OCI-LY1 (cell line): ENCODE data around the gene CSAD.

Source experiments
- H2AFZ ChIP-seq: fragments of 200-600 bp; sonication (generic), shearing (Covaris generic); 2 replicates; pipeline ENCODE4 v1.6.0; 2014; ENCODE audit warnings: antibody characterized with exemption, mild to moderate bottlenecking, low read length
- H3F3A ChIP-seq: fragments of 200-600 bp; sonication (generic), shearing (Covaris generic); 2 replicates; pipeline ENCODE4 v1.6.0; 2014; ENCODE audit warnings: mild to moderate bottlenecking, antibody characterized with exemption, low read length, moderate library complexity; ENCODE audit not compliant: insufficient read depth
- H3K27ac ChIP-seq: fragments of 200-600 bp; sonication (generic); 2 replicates; pipeline ENCODE4 v1.5.1; 2014; ENCODE audit warnings: low read length, mixed run types, mild to moderate bottlenecking, low read depth; ENCODE audit not compliant: poor library complexity, severe bottlenecking
- H3K27me3 ChIP-seq: fragments of 200-600 bp; sonication (generic); 2 replicates; pipeline ENCODE4 v1.6.0; 2014; ENCODE audit warnings: antibody characterized with exemption, mild to moderate bottlenecking, low read length, moderate library complexity; ENCODE audit not compliant: insufficient read depth
- H3K36me3 ChIP-seq: fragments of 200-600 bp; sonication (generic); 2 replicates; pipeline ENCODE4 v1.6.1; 2014; ENCODE audit warnings: mild to moderate bottlenecking, antibody characterized with exemption, low read length, moderate library complexity, mixed read lengths; ENCODE audit not compliant: insufficient read depth
- H3K4me1 ChIP-seq: fragments of 200-600 bp; sonication (generic); 2 replicates; pipeline ENCODE4 v1.5.1; 2014; ENCODE audit warnings: mild to moderate bottlenecking, low read length, moderate library complexity; ENCODE audit not compliant: insufficient read depth, severe bottlenecking
- H3K4me2 ChIP-seq: fragments of 200-600 bp; sonication (generic), shearing (Covaris generic); 2 replicates; pipeline ENCODE4 v1.6.1; 2014; ENCODE audit warnings: low read length
- H3K4me3 ChIP-seq: fragments of 200-600 bp; sonication (generic); 2 replicates; pipeline ENCODE4 v1.5.1; 2014; ENCODE audit warnings: low read length, low read depth, mild to moderate bottlenecking, mixed read lengths; ENCODE audit not compliant: poor library complexity, severe bottlenecking
- H3K79me2 ChIP-seq: fragments of 200-600 bp; shearing (Covaris generic); 2 replicates; pipeline ENCODE4 v1.6.1; 2016; ENCODE audit warnings: mixed run types, low read length, mixed read lengths; ENCODE audit not compliant: insufficient read depth
- H3K9ac ChIP-seq: fragments of 200-600 bp; sonication (generic), shearing (Covaris generic); 2 replicates; pipeline ENCODE4 v1.6.1; 2014; ENCODE audit warnings: mild to moderate bottlenecking, low read length, mixed read lengths
- H3K9me2 ChIP-seq: fragments of 200-600 bp; sonication (generic), shearing (Covaris generic); 2 replicates; pipeline ENCODE4 v1.6.1; 2014; ENCODE audit warnings: low read depth, mild to moderate bottlenecking, low read length, mixed read lengths
- H3K9me3 ChIP-seq: fragments of 200-600 bp; shearing (Covaris generic); 2 replicates; pipeline ENCODE4 v1.6.1; 2014; ENCODE audit warnings: low read length, mixed read lengths
- H4K20me1 ChIP-seq: fragments of 200-600 bp; sonication (generic), shearing (Covaris generic); 2 replicates; pipeline ENCODE4 v1.6.0; 2016; ENCODE audit warnings: mild to moderate bottlenecking, low read length; ENCODE audit not compliant: insufficient read depth
- CTCF ChIP-seq: fragments of 200-600 bp; sonication (generic), shearing (Covaris generic); IDR thresholded peaks from 2 replicates; pipeline ENCODE4 v1.5.1; 2017; ENCODE audit warnings: mild to moderate bottlenecking, antibody characterized with exemption, low read length, moderate library complexity, mixed read lengths
- EZH2 ChIP-seq: fragments of 200-600 bp; sonication (generic), shearing (Covaris generic); IDR thresholded peaks from 2 replicates; pipeline ENCODE4 v1.8.0; 2017; ENCODE audit warnings: borderline replicate concordance, mixed run types, mild to moderate bottlenecking, antibody characterized with exemption, low read length, moderate library complexity, mixed read lengths

CSAD gene

GRCh38 chr12:53171725-53172329 lies 8.9 kb downstream of the CSAD start:
- no peaks in the 10 kb centered on the region for H3K79me2 ChIP-seq
- H2AFZ ChIP-seq, result no peak overlapping the region
- H3K4me2 ChIP-seq, result no peak overlapping the region
- H3K9ac ChIP-seq, result no peak overlapping the region
- no peaks in the 10 kb centered on the region for H4K20me1 ChIP-seq
- H3K9me3 ChIP-seq, result no peaks in the 10 kb centered on the region
- no peaks in the 10 kb centered on the region; the same call in 1 of the 2 replicates for H3K36me3 ChIP-seq
- H3K27me3 ChIP-seq, result no peaks in the 10 kb centered on the region
- H3K4me3 ChIP-seq, result no peak overlapping the region
- no peaks in the 10 kb centered on the region for H3F3A ChIP-seq
- TF ChIP-seq EZH2, result no peak
- TF ChIP-seq CTCF, result no peak
- no peaks in the 10 kb centered on the region for H3K4me1 ChIP-seq
- H3K27ac ChIP-seq, result no peak overlapping the region
- no peaks in the 10 kb centered on the region for H3K9me2 ChIP-seq

- Histone ChIP-seq H3K27me3 (no peaks in the 10 kb centered on the region), H3K9me3 (no peaks in the 10 kb centered on the region), H3F3A (no peaks in the 10 kb centered on the region), H3K9me2 (no peaks in the 10 kb centered on the region), H3K4me2 (no peak overlapping the region), H3K4me3 (no peak overlapping the region), H3K4me1 (no peaks in the 10 kb centered on the region), H2AFZ (no peak overlapping the region), H3K9ac (no peak overlapping the region), H3K36me3 (no peaks in the 10 kb centered on the region; the same call in 1 of the 2 replicates), H3K27ac (no peak overlapping the region), H4K20me1 (no peaks in the 10 kb centered on the region), H3K79me2 (no peaks in the 10 kb centered on the region)
- TF ChIP-seq EZH2 (no peak), CTCF (no peak)
Measured at GRCh38 chr12:53170876-53171724, 9.6 kb downstream of the CSAD start.

- Histone ChIP-seq H3K9ac (no peak overlapping the region), H3K4me2 (no peak overlapping the region), H3K27ac (no peak overlapping the region), H2AFZ (no peak overlapping the region), H3K4me1 (no peaks in the 10 kb centered on the region), H3K79me2 (no peaks in the 10 kb centered on the region), H3K36me3 (no peaks in the 10 kb centered on the region; the same call in 1 of the 2 replicates), H3K9me3 (no peaks in the 10 kb centered on the region), H3K27me3 (no peaks in the 10 kb centered on the region), H3K4me3 (no peak overlapping the region), H3F3A (no peaks in the 10 kb centered on the region), H4K20me1 (no peaks in the 10 kb centered on the region), H3K9me2 (no peaks in the 10 kb centered on the region)
- TF ChIP-seq CTCF, result no peak
- TF ChIP-seq EZH2, result no peak
Measured at GRCh38 chr12:53170215-53170614, 10.5 kb downstream of the CSAD start.
